Astrocyte (in vitro differentiated cells and primary cell): ENCODE data around the gene OR10G8.

Source experiments
- CTCF ChIP-seq: IDR thresholded peaks from 2 replicates; pipeline ENCODE4 v1.5.1; 2011; ENCODE audit warnings: low read depth, mild to moderate bottlenecking, inconsistent platforms, low read length, moderate library complexity; ENCODE audit not compliant: insufficient read depth
- EZH2 ChIP-seq: IDR thresholded peaks from 2 replicates; pipeline ENCODE4 v1.6.1; 2012; ENCODE audit warnings: mild to moderate bottlenecking, low read length, inconsistent platforms; ENCODE audit not compliant: insufficient read depth

- TF ChIP-seq CTCF (peak; percentile 63), EZH2 (no peak)
These were observed 43.1 kb downstream of the OR10G8 start for GRCh38 chr11:124069429-124070401.
